ENCODE measurements around the gene CCDC187. TPM values are rescaled to one million over a fixed set of nuclear protein-coding genes. Genes with fewer than 3 reads are reported as not detected.

Gene CCDC187
- polyA plus RNA-seq, 1 donor (not counting 4 experiments of a cell fraction or from before 2014, with no cell fraction given), result 0.03 TPM

DNA sequence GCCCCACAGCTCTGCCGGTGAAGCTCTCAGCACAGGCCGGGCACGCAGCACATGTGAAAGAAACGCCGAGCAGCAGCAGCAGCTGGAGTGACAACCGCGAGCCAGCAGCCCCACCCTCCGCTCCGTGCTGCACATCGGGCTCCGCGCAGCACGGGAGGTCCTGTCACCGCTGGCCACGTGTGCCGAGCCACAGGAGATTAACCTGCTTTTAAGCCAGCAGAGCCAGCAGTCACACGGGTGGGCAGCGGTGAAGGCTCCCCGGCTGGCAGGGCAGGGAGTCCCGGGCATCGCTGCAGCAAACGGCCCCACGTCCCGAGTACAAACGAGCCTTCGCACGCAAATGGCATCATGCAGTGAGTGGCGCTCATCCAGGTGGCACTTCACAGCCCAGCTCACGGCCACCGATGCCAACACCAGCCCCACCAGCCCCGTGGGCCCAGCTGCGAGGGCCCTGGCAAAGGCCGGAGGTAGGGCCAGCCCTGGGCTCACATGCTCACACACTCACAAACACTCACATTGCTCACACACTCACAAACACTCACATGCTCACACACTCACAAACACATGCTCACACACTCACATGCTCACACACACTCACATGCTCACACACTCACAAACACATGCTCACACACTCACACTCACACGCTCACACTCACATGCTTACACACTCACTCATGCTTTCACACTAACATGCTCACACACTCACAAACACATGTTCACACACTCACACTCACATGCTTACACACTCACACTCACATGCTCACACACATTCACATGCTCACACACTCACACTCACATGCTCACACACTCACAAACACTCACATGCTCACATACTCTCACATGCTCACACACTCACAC lies 11.1 kb downstream of the CCDC187 start:
- TF ChIP-seq, protein P1, sequence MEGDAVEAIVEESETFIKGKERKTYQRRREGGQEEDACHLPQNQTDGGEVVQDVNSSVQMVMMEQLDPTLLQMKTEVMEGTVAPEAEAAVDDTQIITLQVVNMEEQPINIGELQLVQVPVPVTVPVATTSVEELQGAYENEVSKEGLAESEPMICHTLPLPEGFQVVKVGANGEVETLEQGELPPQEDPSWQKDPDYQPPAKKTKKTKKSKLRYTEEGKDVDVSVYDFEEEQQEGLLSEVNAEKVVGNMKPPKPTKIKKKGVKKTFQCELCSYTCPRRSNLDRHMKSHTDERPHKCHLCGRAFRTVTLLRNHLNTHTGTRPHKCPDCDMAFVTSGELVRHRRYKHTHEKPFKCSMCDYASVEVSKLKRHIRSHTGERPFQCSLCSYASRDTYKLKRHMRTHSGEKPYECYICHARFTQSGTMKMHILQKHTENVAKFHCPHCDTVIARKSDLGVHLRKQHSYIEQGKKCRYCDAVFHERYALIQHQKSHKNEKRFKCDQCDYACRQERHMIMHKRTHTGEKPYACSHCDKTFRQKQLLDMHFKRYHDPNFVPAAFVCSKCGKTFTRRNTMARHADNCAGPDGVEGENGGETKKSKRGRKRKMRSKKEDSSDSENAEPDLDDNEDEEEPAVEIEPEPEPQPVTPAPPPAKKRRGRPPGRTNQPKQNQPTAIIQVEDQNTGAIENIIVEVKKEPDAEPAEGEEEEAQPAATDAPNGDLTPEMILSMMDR (optimal IDR thresholded peaks at IDR 0.05 in 1 of 3, IDR thresholded peaks at IDR 0.05 in 1 of 3, conservative IDR thresholded peaks at IDR 0.05 in 1 of 3; ENCODE audit: extremely low read depth in 1 of 3, insufficient read depth in 2 of 3, low read length in 3 of 3), result no peak
- TF ChIP-seq EZH2 (IDR thresholded peaks at IDR 0.05; ENCODE audit: low read length), result peak; percentile 66
- dilution Hi-C loops (cut with MboI; ENCODE audit: extremely low pct_ligation_motif_present, low sequenced_read_pairs), result no loop called here
- H3K27me3 ChIP-seq (ENCODE audit: control insufficient read depth, extremely low read depth, insufficient read depth, low read length), result peaks cover 26% of the 10 kb centered on the region
- H2AFZ ChIP-seq (ENCODE audit: control insufficient read depth, low read length), result no peak overlapping the region
- FAIRE-seq (no peak), DNase-seq (ENCODE audit: low read depth, low spot score) (no peak)
- no peak overlapping the region for H3K4me3 ChIP-seq (ENCODE audit: control insufficient read depth in 2 of 3, extremely low read depth in 1 of 3, insufficient read depth in 2 of 3, low read depth in 1 of 3, low read length in 3 of 3)
- H3K9ac ChIP-seq (ENCODE audit: control insufficient read depth, extremely low read depth, insufficient read depth, low read length), result no peak overlapping the region
- no peaks in the 10 kb centered on the region for H3K79me2 ChIP-seq (ENCODE audit: control insufficient read depth, insufficient read depth, low read length)
- H3K27ac ChIP-seq (ENCODE audit: control insufficient read depth, insufficient read depth, low read length), result no peak overlapping the region
- peaks cover 11% of the 10 kb centered on the region for H3K4me1 ChIP-seq (ENCODE audit: control insufficient read depth, extremely low read depth, insufficient read depth, low read length)
- no peaks in the 10 kb centered on the region for H3K36me3 ChIP-seq (ENCODE audit: control insufficient read depth in 2 of 2, extremely low read depth in 1 of 2, insufficient read depth in 2 of 2, low read length in 2 of 2)
- no peaks in the 10 kb centered on the region for H4K20me1 ChIP-seq (ENCODE audit: control insufficient read depth, extremely low read depth, insufficient read depth, low read length)
- no peak overlapping the region for H3K4me2 ChIP-seq (ENCODE audit: control insufficient read depth, extremely low read depth, insufficient read depth, low read depth, low read length)
- H3K9me1 ChIP-seq (ENCODE audit: control insufficient read depth, extremely low read depth, insufficient read depth, low read length), result no peaks in the 10 kb centered on the region
- peaks cover 4% of the 10 kb centered on the region for H3K9me3 ChIP-seq (ENCODE audit: control insufficient read depth, low read depth, low read length)

DNA sequence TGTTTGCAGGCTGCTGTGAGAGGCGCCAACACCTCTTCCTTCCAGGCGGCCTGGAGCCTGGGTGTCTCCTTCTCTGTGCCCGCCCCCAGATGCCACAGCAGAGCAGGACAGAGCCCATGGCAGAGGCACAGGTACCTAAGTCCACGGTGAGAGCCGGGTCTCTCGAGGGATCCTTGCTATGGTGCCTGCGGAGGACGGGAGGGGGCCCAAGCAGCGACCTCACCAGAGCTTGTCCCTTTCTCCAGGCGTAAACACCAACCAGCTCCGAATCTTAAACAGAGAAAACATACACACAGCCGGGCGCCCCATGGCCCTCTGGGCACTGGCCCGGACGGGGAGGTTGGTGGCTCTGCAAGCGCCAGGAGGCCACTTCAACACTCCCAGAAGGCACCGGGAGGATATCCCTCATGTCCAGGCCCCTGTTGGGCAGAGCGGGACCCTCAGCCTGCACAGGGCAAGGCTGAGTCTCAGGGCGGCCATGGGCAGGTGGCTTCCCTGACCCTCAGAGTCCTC lies 11.8 kb downstream of the CCDC187 start:
- no peaks in the 10 kb centered on the region for H4K20me1 ChIP-seq (ENCODE audit: control insufficient read depth, extremely low read depth, insufficient read depth, low read length)
- no peak overlapping the region for H3K27ac ChIP-seq (ENCODE audit: control insufficient read depth, insufficient read depth, low read length)
- no peak overlapping the region for H2AFZ ChIP-seq (ENCODE audit: control insufficient read depth, low read length)
- TF ChIP-seq EZH2 (IDR thresholded peaks at IDR 0.05; ENCODE audit: low read length), result no peak
- TF ChIP-seq, protein P1 (optimal IDR thresholded peaks at IDR 0.05 in 1 of 3, IDR thresholded peaks at IDR 0.05 in 1 of 3, conservative IDR thresholded peaks at IDR 0.05 in 1 of 3; ENCODE audit: extremely low read depth in 1 of 3, insufficient read depth in 2 of 3, low read length in 3 of 3), result no peak
- no peak overlapping the region for H3K4me2 ChIP-seq (ENCODE audit: control insufficient read depth, extremely low read depth, insufficient read depth, low read depth, low read length)
- H3K27me3 ChIP-seq (ENCODE audit: control insufficient read depth, extremely low read depth, insufficient read depth, low read length), result peaks cover 26% of the 10 kb centered on the region
- DNase-seq (ENCODE audit: low read depth, low spot score) (no peak), FAIRE-seq (no peak)
- H3K79me2 ChIP-seq (ENCODE audit: control insufficient read depth, insufficient read depth, low read length), result no peaks in the 10 kb centered on the region
- H3K4me1 ChIP-seq (ENCODE audit: control insufficient read depth, extremely low read depth, insufficient read depth, low read length), result peaks cover 9% of the 10 kb centered on the region
- H3K4me3 ChIP-seq (ENCODE audit: control insufficient read depth in 2 of 3, extremely low read depth in 1 of 3, insufficient read depth in 2 of 3, low read depth in 1 of 3, low read length in 3 of 3), result no peak overlapping the region
- no peaks in the 10 kb centered on the region for H3K9me1 ChIP-seq (ENCODE audit: control insufficient read depth, extremely low read depth, insufficient read depth, low read length)
- no peaks in the 10 kb centered on the region for H3K36me3 ChIP-seq (ENCODE audit: control insufficient read depth in 2 of 2, extremely low read depth in 1 of 2, insufficient read depth in 2 of 2, low read length in 2 of 2)
- H3K9ac ChIP-seq (ENCODE audit: control insufficient read depth, extremely low read depth, insufficient read depth, low read length), result no peak overlapping the region
- H3K9me3 ChIP-seq (ENCODE audit: control insufficient read depth, low read depth, low read length), result peaks cover 4% of the 10 kb centered on the region
- dilution Hi-C loops (cut with MboI; ENCODE audit: extremely low pct_ligation_motif_present, low sequenced_read_pairs), result no loop called here
